ENCODE data around the gene NNMT.

GRCh38 chr11:114261791-114262190 is 34.4 kb upstream of the NNMT start:
- TF ChIP-seq TAF1 (IDR thresholded peaks at IDR 0.05; ENCODE audit: borderline replicate concordance, insufficient read depth, low read length) (no peak), SIN3A (IDR thresholded peaks at IDR 0.05; ENCODE audit: borderline replicate concordance, insufficient read depth, low read length) (no peak), POLR2AphosphoS5 (IDR thresholded peaks at IDR 0.05; ENCODE audit: low read depth, low read length) (no peak), REST (IDR thresholded peaks at IDR 0.05; ENCODE audit: insufficient read depth in 1 of 2, low read depth in 2 of 2, low read length in 2 of 2) (no peak)

Measured in PFSK-1 (cell line).